ENCODE measurements around the gene MPG. TPM values are rescaled to one million over a fixed set of nuclear protein-coding genes. Genes with fewer than 3 reads are reported as not detected.

Gene MPG
- total and polyA plus RNA-seq, 2 of the 8 experiments (the other 6 are each of a cell fraction or from before 2014, with no cell fraction given): 37.6 to 83.7 TPM

GRCh38 chr16:78444-79150 lies 572 bp downstream of the MPG start:
- Histone ChIP-seq H3K23me2 (ENCODE audit: low read depth, low read length) (peaks cover 15% of the 10 kb centered on the region; the same call in 1 of the 2 replicates), H4K20me1 (replicated peaks in 1 of 2; ENCODE audit: control insufficient read depth in 1 of 2, insufficient read depth in 2 of 2, low read length in 2 of 2) (peaks cover 0 to 5% of the 10 kb centered on the region in 2 experiments), H2BK20ac (ENCODE audit: low read length) (no peak overlapping the region), H3K36me3 (ENCODE audit: control insufficient read depth in 2 of 4, insufficient read depth in 4 of 4, low read length in 3 of 4) (peaks cover 0 to 2% (median 0%) of the 10 kb centered on the region in 4 experiments; a peak in 1 of 8 replicates), H3K4me1 (replicated peaks in 1 of 4; ENCODE audit: control insufficient read depth in 3 of 4, insufficient read depth in 4 of 4, low read length in 3 of 4) (peaks cover 6 to 54% (median 34%) of the 10 kb centered on the region in 4 experiments), H2BK120ac (replicated peaks; ENCODE audit: low read depth, low read length) (no peak overlapping the region), H3K23ac (ENCODE audit: insufficient read length) (no peak overlapping the region), H4K5ac (ENCODE audit: insufficient read length, low read depth, low read length) (no peak overlapping the region), H3K4me3 (ENCODE audit: extremely low read depth in 1 of 4, insufficient read depth in 2 of 4, low read depth in 3 of 4, low read length in 4 of 4) (peak overlapping the region; percentile 54 to 78 (median 68)), H4K91ac (replicated peaks; ENCODE audit: insufficient read length, low read length) (peak overlapping the region; percentile 45), H3K27me3 (replicated peaks in 1 of 4; ENCODE audit: control insufficient read depth in 3 of 4, extremely low read depth in 1 of 4, insufficient read depth in 3 of 4, low read length in 3 of 4) (peaks cover 0 to 4% (median 2%) of the 10 kb centered on the region in 4 experiments; a peak in 3 of 7 replicates), H3K9ac (replicated peaks in 1 of 4; ENCODE audit: extremely low read depth in 1 of 4, low read depth in 3 of 4, low read length in 3 of 4) (peak overlapping the region in 3 of 4 experiments; percentile 13 to 76 (median 41); a peak in 3 of 7 replicates), H4K8ac (ENCODE audit: extremely low read depth, insufficient read depth, low read length) (peak overlapping the region; percentile 58; the same call in 1 of the 2 replicates), H3K9me3 (ENCODE audit: insufficient read depth in 2 of 2, low read depth in 1 of 2, low read length in 1 of 2) (no peaks in the 10 kb centered on the region), H3K14ac (ENCODE audit: insufficient read length) (no peak overlapping the region), H2AFZ (ENCODE audit: low read length) (no peak overlapping the region), H3K18ac (ENCODE audit: extremely low read depth, low read length) (peak overlapping the region; percentile 78; the same call in 1 of the 2 replicates), H3K4ac (replicated peaks; ENCODE audit: insufficient read length, low read depth, low read length) (peak overlapping the region; percentile 69), H2AK5ac (ENCODE audit: low read depth, low read length) (peak overlapping the region; percentile 78; the same call in 1 of the 2 replicates), H3K79me1 (ENCODE audit: low read depth, low read length) (no peaks in the 10 kb centered on the region), H3K79me2 (ENCODE audit: control insufficient read depth in 1 of 2, insufficient read depth in 2 of 2, low read length in 2 of 2) (no peaks in the 10 kb centered on the region), H2BK15ac (ENCODE audit: low read length) (peak overlapping the region; percentile 99; the same call in 1 of the 2 replicates), H2BK5ac (ENCODE audit: low read depth, low read length) (no peak overlapping the region), H3K4me2 (ENCODE audit: insufficient read depth in 1 of 2, low read depth in 2 of 2, low read length in 2 of 2) (peak overlapping the region; percentile 92 to 95), H3K56ac (replicated peaks; ENCODE audit: insufficient read length, low read depth, low read length) (peak overlapping the region; percentile 90), H2BK12ac (ENCODE audit: low read depth, low read length) (no peak overlapping the region), H3K27ac (ENCODE audit: low read depth, low read length) (no peak overlapping the region)
- DNase-seq (ENCODE audit: low read depth in 1 of 2, low spot score in 2 of 2): no peak
- POLR2A ChIA-PET (ENCODE audit: partially characterized antibody): interaction anchor here (1.0 to 3.2 kb wide), 8 partner anchors 8 to 40 kb away, joined by 3 to 19 read pairs (median 3); partner anchors contain the start of genes POLR3K and SNRNP25
- no peak for TF ChIP-seq MAX (IDR thresholded peaks at IDR 0.05)
- TF ChIP-seq RXRA (IDR thresholded peaks at IDR 0.05; ENCODE audit: insufficient read depth, low read depth, low read length): no peak
- peak; percentile 32 for TF ChIP-seq KDM4A (IDR thresholded peaks at IDR 0.05; ENCODE audit: low read depth, low read length, severe bottlenecking)
- no peak for TF ChIP-seq SAP30 (IDR thresholded peaks at IDR 0.05; ENCODE audit: insufficient read depth, insufficient replicate concordance, low read length)
- TF ChIP-seq BACH1 (IDR thresholded peaks at IDR 0.05; ENCODE audit: low read length): peak; percentile 23; the same call in 1 of the 2 replicates
- CTCF ChIA-PET (ENCODE audit: partially characterized antibody): interaction anchor here (0.6 to 25.7 kb wide), 5 partner anchors 11 to 103 kb away, joined by 3 to 856 read pairs (median 4); partner anchors contain the start of gene RHBDF1
- FAIRE-seq: no peak
- WGBS, 2 experiments (ENCODE audit: extremely low coverage in 1 of 2, insufficient coverage in 1 of 2, insufficient read length in 1 of 2, insufficient replicate concordance in 2 of 2, low coverage in 1 of 2, low lambda C conversion rate in 2 of 2, missing lambda C conversion rate in 1 of 2): 30% methylated on average over 31 of the region's 36 CpGs; no CpG with 5 or more reads in 1 of the 2 experiments

Data from H1 (cell line).